Measurements from ENCODE around the gene ANK3.

ANK3 gene

DNA sequence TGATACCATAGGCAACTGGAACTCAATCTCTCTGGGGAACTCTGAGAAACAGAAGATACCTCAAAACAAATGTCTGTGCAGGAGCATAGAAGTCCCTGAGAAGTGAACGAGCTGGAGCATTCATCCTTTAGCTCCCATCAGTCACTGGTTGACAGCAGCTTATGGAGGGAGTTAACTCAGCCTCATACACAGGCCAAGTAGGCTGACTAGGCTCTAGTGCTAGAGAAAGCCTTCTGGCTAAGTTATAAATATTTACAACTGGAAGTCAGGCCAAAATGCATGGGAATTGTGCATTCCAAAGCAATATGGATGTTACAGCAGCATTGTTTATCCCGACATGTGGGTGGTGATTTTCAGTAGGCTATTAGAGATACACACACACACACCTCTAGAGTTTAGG, 66.5 kb downstream of the ANK3 start:
- Histone ChIP-seq H3K36me3 (ENCODE audit: control insufficient read depth, insufficient read depth, low read length) (no peaks in the 10 kb centered on the region), H3K4me3 (ENCODE audit: low read depth, low read length) (no peak overlapping the region), H3K9ac (ENCODE audit: low read length) (no peak overlapping the region), H3K27ac (ENCODE audit: low read depth, low read length) (no peak overlapping the region), H3K9me3 (ENCODE audit: control insufficient read depth, insufficient read depth, low read depth, low read length) (no peaks in the 10 kb centered on the region), H3K27me3 (ENCODE audit: control insufficient read depth, insufficient read depth, low read length) (no peaks in the 10 kb centered on the region), H3K4me1 (ENCODE audit: control insufficient read depth, insufficient read depth, low read length) (no peaks in the 10 kb centered on the region)

DNA sequence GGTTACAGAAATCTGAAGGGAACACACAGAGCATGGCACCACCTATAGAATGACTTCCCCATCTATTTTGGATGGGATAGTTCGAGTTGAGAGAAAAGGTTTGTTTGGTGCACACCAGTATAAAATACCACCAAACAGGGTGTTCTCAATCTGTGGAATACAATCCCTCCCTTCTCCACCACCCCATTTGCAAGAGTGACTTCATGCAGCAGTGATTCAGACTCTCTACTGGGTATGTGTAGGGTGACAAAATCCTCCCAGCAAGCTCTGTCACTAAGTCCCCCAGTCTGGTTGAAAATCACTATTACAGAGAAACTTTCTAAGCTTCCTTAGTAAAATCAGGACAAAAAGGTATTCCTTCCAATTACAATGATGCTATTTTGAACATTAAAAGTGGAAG, 69.0 kb downstream of the ANK3 start:
- no peaks in the 10 kb centered on the region for H3K36me3 ChIP-seq (ENCODE audit: control insufficient read depth, insufficient read depth, low read length)
- no peak overlapping the region for H3K27ac ChIP-seq (ENCODE audit: low read depth, low read length)
- no peak overlapping the region for H3K4me3 ChIP-seq (ENCODE audit: low read depth, low read length)
- H3K9ac ChIP-seq (ENCODE audit: low read length), result no peak overlapping the region
- H3K9me3 ChIP-seq (ENCODE audit: control insufficient read depth, insufficient read depth, low read depth, low read length), result no peaks in the 10 kb centered on the region
- no peaks in the 10 kb centered on the region for H3K4me1 ChIP-seq (ENCODE audit: control insufficient read depth, insufficient read depth, low read length)
- H3K27me3 ChIP-seq (ENCODE audit: control insufficient read depth, insufficient read depth, low read length), result no peaks in the 10 kb centered on the region

DNA sequence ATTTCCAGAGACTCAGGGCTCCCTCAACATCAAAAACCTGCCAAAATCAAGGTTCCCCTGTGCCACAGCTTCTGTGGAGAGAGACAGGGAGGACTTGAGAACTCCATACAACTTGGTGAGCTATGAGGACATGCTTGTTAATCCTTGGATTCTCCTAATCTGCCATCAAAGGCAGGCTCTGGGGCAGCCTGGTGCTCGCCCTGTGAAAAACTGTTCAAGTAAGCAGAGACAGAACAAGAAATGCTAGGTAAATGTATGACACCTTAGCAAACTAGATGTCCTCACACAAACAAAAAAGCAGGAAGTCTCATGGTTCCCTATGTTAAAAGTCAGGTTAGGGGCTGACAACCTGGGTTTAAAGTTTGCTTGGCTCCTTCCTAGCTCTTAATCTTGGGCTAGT, 73.6 kb downstream of the ANK3 start:
- Histone ChIP-seq H3K9ac (ENCODE audit: low read length) (no peak overlapping the region), H3K27me3 (ENCODE audit: control insufficient read depth, insufficient read depth, low read length) (no peaks in the 10 kb centered on the region), H3K36me3 (ENCODE audit: control insufficient read depth, insufficient read depth, low read length) (no peaks in the 10 kb centered on the region), H3K4me1 (ENCODE audit: control insufficient read depth, insufficient read depth, low read length) (peaks cover 3% of the 10 kb centered on the region; the same call in 1 of the 2 replicates), H3K9me3 (ENCODE audit: control insufficient read depth, insufficient read depth, low read depth, low read length) (no peaks in the 10 kb centered on the region), H3K27ac (ENCODE audit: low read depth, low read length) (no peak overlapping the region), H3K4me3 (ENCODE audit: low read depth, low read length) (no peak overlapping the region)

GRCh38 chr10:60315311-60315710, 74.4 kb downstream of the ANK3 start:
- Histone ChIP-seq H3K36me3 (ENCODE audit: control insufficient read depth, insufficient read depth, low read length) (no peaks in the 10 kb centered on the region), H3K9ac (ENCODE audit: low read length) (no peak overlapping the region), H3K4me1 (ENCODE audit: control insufficient read depth, insufficient read depth, low read length) (peaks cover 3% of the 10 kb centered on the region; the same call in 1 of the 2 replicates), H3K27ac (ENCODE audit: low read depth, low read length) (no peak overlapping the region), H3K9me3 (ENCODE audit: control insufficient read depth, insufficient read depth, low read depth, low read length) (no peaks in the 10 kb centered on the region), H3K27me3 (ENCODE audit: control insufficient read depth, insufficient read depth, low read length) (no peaks in the 10 kb centered on the region), H3K4me3 (ENCODE audit: low read depth, low read length) (no peak overlapping the region)

GRCh38 chr10:60314069-60314940, 75.4 kb downstream of the ANK3 start:
- Histone ChIP-seq H3K36me3 (ENCODE audit: control insufficient read depth, insufficient read depth, low read length) (no peaks in the 10 kb centered on the region), H3K27ac (ENCODE audit: low read depth, low read length) (no peak overlapping the region), H3K4me3 (ENCODE audit: low read depth, low read length) (no peak overlapping the region), H3K27me3 (ENCODE audit: control insufficient read depth, insufficient read depth, low read length) (no peaks in the 10 kb centered on the region), H3K9ac (ENCODE audit: low read length) (no peak overlapping the region), H3K9me3 (ENCODE audit: control insufficient read depth, insufficient read depth, low read depth, low read length) (no peaks in the 10 kb centered on the region), H3K4me1 (ENCODE audit: control insufficient read depth, insufficient read depth, low read length) (peaks cover 3% of the 10 kb centered on the region; the same call in 1 of the 2 replicates)

- H3K27ac ChIP-seq (ENCODE audit: low read depth, low read length), result no peak overlapping the region
Observed at GRCh38 chr10:60313589-60313952, 76.1 kb downstream of the ANK3 start.

DNA sequence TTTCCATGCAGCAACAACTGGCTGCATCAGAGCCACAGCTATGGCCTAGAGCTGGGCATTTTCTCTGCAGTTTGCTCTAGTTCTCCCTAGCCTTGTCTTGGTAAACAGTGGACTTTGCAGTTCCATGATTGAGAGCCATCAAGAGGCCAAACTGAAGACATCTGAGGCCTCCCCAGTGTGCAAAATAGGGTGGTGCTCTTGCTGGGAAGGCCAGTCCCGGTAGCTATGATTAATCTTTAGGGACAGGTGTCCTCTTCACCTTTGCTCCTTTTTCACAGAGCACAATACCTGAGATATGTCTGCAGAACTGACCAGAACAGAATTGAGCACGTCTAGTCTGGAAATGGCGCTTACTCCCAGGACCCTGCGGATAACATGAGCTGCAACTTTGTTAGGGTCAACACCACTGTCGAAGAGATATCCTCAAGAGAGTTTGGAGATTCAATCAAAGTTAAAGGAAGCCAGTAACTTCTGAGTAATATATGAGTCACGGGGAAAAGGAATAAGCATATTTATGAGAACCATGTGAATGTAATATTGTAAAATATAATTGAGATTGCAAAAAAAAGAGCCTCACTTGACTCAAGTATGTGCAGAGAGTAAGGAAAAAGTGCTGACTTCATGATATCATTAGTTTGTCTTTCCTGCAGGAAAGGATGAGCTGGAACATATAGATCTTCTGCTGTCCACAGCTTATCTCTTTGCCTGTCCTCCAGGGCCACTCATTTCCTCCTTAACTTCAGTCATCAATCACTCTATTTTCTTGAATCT, 76.7 kb downstream of the ANK3 start:
- Histone ChIP-seq H3K4me3 (ENCODE audit: low read depth, low read length) (no peak overlapping the region), H3K9ac (ENCODE audit: low read length) (no peak overlapping the region), H3K27ac (ENCODE audit: low read depth, low read length) (no peak overlapping the region)

More at GRCh38 chr10:60313589-60313952, 76.1 kb downstream of the ANK3 start:
- no peak overlapping the region for H3K9ac ChIP-seq (ENCODE audit: low read length)
- H3K27me3 ChIP-seq (ENCODE audit: control insufficient read depth, insufficient read depth, low read length), result no peaks in the 10 kb centered on the region
- no peaks in the 10 kb centered on the region for H3K36me3 ChIP-seq (ENCODE audit: control insufficient read depth, insufficient read depth, low read length)
- H3K4me3 ChIP-seq (ENCODE audit: low read depth, low read length), result no peak overlapping the region
- H3K9me3 ChIP-seq (ENCODE audit: control insufficient read depth, insufficient read depth, low read depth, low read length), result no peaks in the 10 kb centered on the region
- H3K4me1 ChIP-seq (ENCODE audit: control insufficient read depth, insufficient read depth, low read length), result peaks cover 3% of the 10 kb centered on the region

GRCh38 chr10:60311821-60312220, 77.9 kb downstream of the ANK3 start:
- H3K36me3 ChIP-seq (ENCODE audit: control insufficient read depth, insufficient read depth, low read length), result no peaks in the 10 kb centered on the region
- peaks cover 3% of the 10 kb centered on the region for H3K4me1 ChIP-seq (ENCODE audit: control insufficient read depth, insufficient read depth, low read length)
- no peaks in the 10 kb centered on the region for H3K27me3 ChIP-seq (ENCODE audit: control insufficient read depth, insufficient read depth, low read length)
- H3K4me3 ChIP-seq (ENCODE audit: low read depth, low read length), result no peak overlapping the region
- no peak overlapping the region for H3K9ac ChIP-seq (ENCODE audit: low read length)
- no peaks in the 10 kb centered on the region for H3K9me3 ChIP-seq (ENCODE audit: control insufficient read depth, insufficient read depth, low read depth, low read length)
- H3K27ac ChIP-seq (ENCODE audit: low read depth, low read length), result no peak overlapping the region

More for the DNA sequence above, 76.7 kb downstream of the ANK3 start:
- Histone ChIP-seq H3K27me3 (ENCODE audit: control insufficient read depth, insufficient read depth, low read length) (no peaks in the 10 kb centered on the region), H3K4me1 (ENCODE audit: control insufficient read depth, insufficient read depth, low read length) (peaks cover 3% of the 10 kb centered on the region), H3K9me3 (ENCODE audit: control insufficient read depth, insufficient read depth, low read depth, low read length) (no peaks in the 10 kb centered on the region), H3K36me3 (ENCODE audit: control insufficient read depth, insufficient read depth, low read length) (no peaks in the 10 kb centered on the region)

DNA sequence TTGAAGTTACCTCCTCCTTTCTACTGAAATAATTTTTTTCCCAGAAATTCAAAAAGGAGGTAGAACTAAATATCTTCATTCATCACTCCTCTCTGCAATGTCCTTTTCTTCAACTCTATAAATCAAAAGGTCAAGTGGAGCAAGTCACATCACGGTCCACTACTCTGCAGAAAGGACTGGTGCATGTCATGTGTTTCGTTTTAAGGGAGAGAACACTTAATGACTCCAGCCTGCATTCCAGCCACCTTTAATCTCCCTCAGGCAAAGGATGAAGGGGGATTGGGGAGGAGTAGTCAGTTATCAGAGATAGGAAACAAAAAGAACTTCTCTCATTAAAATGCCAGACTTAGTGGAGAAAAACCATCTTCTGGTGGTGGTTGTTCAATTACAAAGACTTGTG, 78.9 kb downstream of the ANK3 start:
- peaks cover 3% of the 10 kb centered on the region for H3K4me1 ChIP-seq (ENCODE audit: control insufficient read depth, insufficient read depth, low read length)
- H3K4me3 ChIP-seq (ENCODE audit: low read depth, low read length), result no peak overlapping the region
- H3K27me3 ChIP-seq (ENCODE audit: control insufficient read depth, insufficient read depth, low read length), result no peaks in the 10 kb centered on the region
- no peak overlapping the region for H3K27ac ChIP-seq (ENCODE audit: low read depth, low read length)
- H3K9me3 ChIP-seq (ENCODE audit: control insufficient read depth, insufficient read depth, low read depth, low read length), result no peaks in the 10 kb centered on the region
- H3K9ac ChIP-seq (ENCODE audit: low read length), result no peak overlapping the region
- no peaks in the 10 kb centered on the region for H3K36me3 ChIP-seq (ENCODE audit: control insufficient read depth, insufficient read depth, low read length)

DNA sequence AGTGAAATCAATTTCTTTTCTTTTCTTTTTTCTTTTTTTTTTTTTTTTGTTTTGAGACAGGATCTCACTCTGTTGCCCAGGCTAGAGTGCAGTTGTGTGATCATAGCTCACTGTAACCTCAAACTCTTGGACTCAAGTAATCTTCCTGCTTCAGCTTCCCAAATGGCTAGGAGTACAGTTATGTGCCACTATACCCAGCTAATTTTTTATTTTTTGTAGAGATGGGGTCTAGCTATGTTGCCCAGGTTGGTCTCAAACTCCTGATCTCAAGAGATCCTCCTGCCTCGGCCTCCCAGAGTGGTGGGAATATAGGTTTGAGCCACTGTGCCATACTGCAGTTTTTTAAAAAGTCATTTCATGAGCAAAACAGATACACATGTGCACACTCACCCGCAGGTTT, 79.8 kb downstream of the ANK3 start:
- H3K9ac ChIP-seq (ENCODE audit: low read length), result no peak overlapping the region
- no peak overlapping the region for H3K4me3 ChIP-seq (ENCODE audit: low read depth, low read length)
- H3K27me3 ChIP-seq (ENCODE audit: control insufficient read depth, insufficient read depth, low read length), result no peaks in the 10 kb centered on the region
- H3K4me1 ChIP-seq (ENCODE audit: control insufficient read depth, insufficient read depth, low read length), result peaks cover 3% of the 10 kb centered on the region
- no peaks in the 10 kb centered on the region for H3K9me3 ChIP-seq (ENCODE audit: control insufficient read depth, insufficient read depth, low read depth, low read length)
- H3K36me3 ChIP-seq (ENCODE audit: control insufficient read depth, insufficient read depth, low read length), result no peaks in the 10 kb centered on the region
- H3K27ac ChIP-seq (ENCODE audit: low read depth, low read length), result no peak overlapping the region

DNA sequence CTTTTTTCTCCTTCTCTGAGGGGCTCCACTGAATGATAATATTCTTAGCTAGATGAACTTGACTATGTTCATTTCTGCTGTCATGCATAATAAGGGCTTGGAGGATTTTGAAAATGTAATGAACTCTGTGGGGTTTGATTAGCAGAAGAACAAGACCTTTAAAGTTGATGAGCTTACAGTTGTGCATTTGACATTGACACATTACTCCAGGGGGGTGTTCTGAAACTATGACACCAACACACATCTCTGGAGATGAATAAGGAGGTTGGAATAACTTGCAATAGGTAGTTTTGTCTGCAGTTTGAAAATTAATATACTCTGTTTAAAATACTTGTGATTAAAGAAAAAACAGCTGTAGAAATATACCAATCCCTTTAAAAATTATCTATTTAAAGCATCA, 80.3 kb downstream of the ANK3 start:
- Histone ChIP-seq H3K4me3 (ENCODE audit: low read depth, low read length) (no peak overlapping the region), H3K36me3 (ENCODE audit: control insufficient read depth, insufficient read depth, low read length) (no peaks in the 10 kb centered on the region), H3K27ac (ENCODE audit: low read depth, low read length) (no peak overlapping the region), H3K27me3 (ENCODE audit: control insufficient read depth, insufficient read depth, low read length) (no peaks in the 10 kb centered on the region), H3K9ac (ENCODE audit: low read length) (no peak overlapping the region), H3K4me1 (ENCODE audit: control insufficient read depth, insufficient read depth, low read length) (peaks cover 2% of the 10 kb centered on the region), H3K9me3 (ENCODE audit: control insufficient read depth, insufficient read depth, low read depth, low read length) (no peaks in the 10 kb centered on the region)
